GM18517 (cell line): ENCODE measurements around the gene RALY.

Experiments used
- ATAC-seq: cut with Tn5 transposase; IDR thresholded peaks from one replicate; pipeline ENCODE4 v1.9.1; 2021; ENCODE audit warnings: mild to moderate bottlenecking, moderate library complexity; ENCODE audit not compliant: unreplicated experiment

The RALY gene

GRCh38 chr20:34074101-34074760 is 80.5 kb downstream of the RALY start:
- ATAC-seq = no peak

- ATAC-seq = no peak
These were observed 81.9 kb downstream of the RALY start for GRCh38 chr20:34075647-34076046.

GRCh38 chr20:34076952-34077351 is 83.2 kb downstream of the RALY start:
- ATAC-seq = no peak

- ATAC-seq = no peak
These were observed 84.8 kb downstream of the RALY start for GRCh38 chr20:34078540-34078939.

GRCh38 chr20:34079818-34080217 is 86.1 kb downstream of the RALY start:
- ATAC-seq = no peak

GRCh38 chr20:34082232-34082887 is 88.6 kb downstream of the RALY start:
- no peak for ATAC-seq

GRCh38 chr20:34083137-34083536 is 89.4 kb downstream of the RALY start:
- ATAC-seq = no peak

GRCh38 chr20:34083781-34084180 is 90.1 kb downstream of the RALY start:
- no peak for ATAC-seq

GRCh38 chr20:34084227-34084923 is 90.7 kb downstream of the RALY start:
- ATAC-seq = no peak

GRCh38 chr20:34085544-34086040 is 91.9 kb downstream of the RALY start:
- ATAC-seq = no peak

- ATAC-seq = no peak
These were observed 94.8 kb downstream of the RALY start for GRCh38 chr20:34088305-34089174.

- no peak for ATAC-seq
These were observed 95.4 kb downstream of the RALY start for GRCh38 chr20:34089175-34089479.

GRCh38 chr20:34089655-34090345 is 96.1 kb downstream of the RALY start:
- no peak for ATAC-seq

GRCh38 chr20:34090645-34091044 is 96.9 kb downstream of the RALY start:
- no peak for ATAC-seq

GRCh38 chr20:34091637-34092200 is 98.0 kb downstream of the RALY start:
- ATAC-seq = no peak

- no peak for ATAC-seq
These were observed 100.2 kb downstream of the RALY start for GRCh38 chr20:34093895-34094294.

GRCh38 chr20:34095825-34096224 is 102.1 kb downstream of the RALY start:
- no peak for ATAC-seq

- ATAC-seq = no peak
These were observed 103.2 kb downstream of the RALY start for GRCh38 chr20:34096699-34097444.

GRCh38 chr20:34098570-34098969 is 104.9 kb downstream of the RALY start:
- no peak for ATAC-seq

GRCh38 chr20:34099675-34100074 is 106.0 kb downstream of the RALY start:
- ATAC-seq = no peak
